Measurements from ENCODE around the gene DNM1. TPM values are rescaled to one million over a fixed set of nuclear protein-coding genes. Genes with fewer than 3 reads are reported as not detected.

The DNM1 gene
- total and polyA plus RNA-seq, 2 experiments from 2014 or later = 36.0 to 42.0 TPM

DNA sequence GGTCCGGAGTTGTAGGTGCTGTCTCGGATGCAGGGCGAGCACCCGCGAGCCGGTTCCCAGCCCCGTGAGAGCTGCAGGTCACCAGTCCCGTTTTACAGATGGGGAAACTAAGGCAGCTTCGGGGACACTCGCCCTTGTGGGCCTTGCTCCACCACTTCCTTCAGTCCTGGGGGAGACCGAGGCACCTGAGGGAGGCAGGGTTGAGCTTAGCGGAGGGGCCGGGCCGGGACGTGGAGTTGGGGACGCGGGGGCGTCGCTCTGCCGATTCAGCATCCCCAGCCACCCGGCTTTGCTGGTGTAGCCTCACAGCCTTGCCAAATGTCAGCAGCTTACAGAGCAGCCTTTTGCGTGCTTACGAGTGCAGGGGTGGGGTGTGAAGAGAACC is 42.6 kb upstream of the DNM1 start:
- TF ChIP-seq, protein P1, sequence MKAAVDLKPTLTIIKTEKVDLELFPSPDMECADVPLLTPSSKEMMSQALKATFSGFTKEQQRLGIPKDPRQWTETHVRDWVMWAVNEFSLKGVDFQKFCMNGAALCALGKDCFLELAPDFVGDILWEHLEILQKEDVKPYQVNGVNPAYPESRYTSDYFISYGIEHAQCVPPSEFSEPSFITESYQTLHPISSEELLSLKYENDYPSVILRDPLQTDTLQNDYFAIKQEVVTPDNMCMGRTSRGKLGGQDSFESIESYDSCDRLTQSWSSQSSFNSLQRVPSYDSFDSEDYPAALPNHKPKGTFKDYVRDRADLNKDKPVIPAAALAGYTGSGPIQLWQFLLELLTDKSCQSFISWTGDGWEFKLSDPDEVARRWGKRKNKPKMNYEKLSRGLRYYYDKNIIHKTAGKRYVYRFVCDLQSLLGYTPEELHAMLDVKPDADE (IDR thresholded peaks at IDR 0.05) = no peak
- TF ChIP-seq JUNB (IDR thresholded peaks at IDR 0.05; ENCODE audit: unreplicated experiment) (no peak), CTCF (conservative IDR thresholded peaks at IDR 0.05; ENCODE audit: low read depth in 2 of 2) (no peak), ZNF462 (CRISPR knock-in tag; IDR thresholded peaks at IDR 0.05) (no peak), EZH2phosphoT487 (IDR thresholded peaks at IDR 0.05; ENCODE audit: unreplicated experiment) (no peak), NANOG (IDR thresholded peaks at IDR 0.05; ENCODE audit: borderline replicate concordance) (no peak), REST (IDR thresholded peaks at IDR 0.05; ENCODE audit: unreplicated experiment) (no peak), EZH2 (IDR thresholded peaks at IDR 0.05; ENCODE audit: low read depth, unreplicated experiment) (no peak), POLR2AphosphoS5 (IDR thresholded peaks at IDR 0.05; ENCODE audit: low read depth) (no peak), ZNF331 (CRISPR knock-in tag; IDR thresholded peaks at IDR 0.05; ENCODE audit: low read depth) (no peak), STAT1 (IDR thresholded peaks at IDR 0.05; ENCODE audit: unreplicated experiment) (no peak), ZNF114 (CRISPR knock-in tag; IDR thresholded peaks at IDR 0.05) (no peak), CREB1 (CRISPR knock-in tag; IDR thresholded peaks at IDR 0.05; ENCODE audit: low read depth) (no peak)
- Mint-ChIP-seq H3K4me3 (peak overlapping the region; percentile 76), H3K27me3 (ENCODE audit: insufficient read depth, low read depth, poor library complexity) (peaks cover 3% of the 10 kb centered on the region), H3K4me1 (peaks cover 4% of the 10 kb centered on the region; the same call in 2 of the 3 replicates), H3K27ac (no peak overlapping the region; the same call in 1 of the 2 replicates), H3K36me3 (ENCODE audit: low read depth) (peaks cover 18% of the 10 kb centered on the region), H3K9me3 (peaks cover 3% of the 10 kb centered on the region; the same call in 1 of the 3 replicates)
- Histone ChIP-seq H3K36me3 (ENCODE audit: insufficient read depth) (no peaks in the 10 kb centered on the region), H3K9me2 (ENCODE audit: insufficient read depth) (no peaks in the 10 kb centered on the region), H3K4me1 (ENCODE audit: insufficient read depth) (peaks cover 4% of the 10 kb centered on the region; the same call in 1 of the 2 replicates), H3K4me3 (peak overlapping the region; percentile 94), H3K4me2 (peak overlapping the region; percentile 94), H3K79me2 (replicated peaks; ENCODE audit: insufficient read depth) (no peaks in the 10 kb centered on the region), H3K27me3 (ENCODE audit: insufficient read depth) (no peaks in the 10 kb centered on the region), H4K20me1 (replicated peaks; ENCODE audit: insufficient read depth) (0 out of 2 replicates have a peak, but pooled peaks cover 5% of the 10 kb centered on the region), H2AFZ (peak overlapping the region; percentile 90), H3F3A (replicated peaks; ENCODE audit: low read depth) (peaks cover 4% of the 10 kb centered on the region; the same call in 1 of the 2 replicates), H3K27ac (ENCODE audit: low read depth) (no peak overlapping the region)
- ATAC-seq = peak; percentile 31
- DNase-seq (ENCODE audit: low spot score) = peak; percentile 46

All from GM23338 (cell line).